Parathyroid adenoma (tissue), 2 donors: ENCODE results near the gene ENG.
A peak's percentile ranks its signal among the peaks of the same experiment; 100 is the strongest.
"Not testable (repeated sequence)": the region's sequence is repeated elsewhere in the genome, so short reads cannot be mapped to it uniquely, and the experiment has no call there.

Source experiments
- H2AFZ ChIP-seq: fragments of 300-600 bp; sonication (generic); one replicate; pipeline ENCODE4 v1.7.0; 2017; ENCODE audit warnings: antibody characterized with exemption, mild to moderate bottlenecking
- H3K27ac ChIP-seq: fragments of 300-600 bp; sonication (generic); one replicate; pipeline ENCODE4 v1.7.0; 2017
- H3K27me3 ChIP-seq: fragments of 300-600 bp; sonication (generic); one replicate; pipeline ENCODE4 v1.7.0; 2017; ENCODE audit warnings: low read length; ENCODE audit not compliant: control insufficient read depth, insufficient read depth
- H3K36me3 ChIP-seq: fragments of 300-600 bp; sonication (generic); one replicate; pipeline ENCODE4 v1.7.0; 2017; ENCODE audit warnings: low read length; ENCODE audit not compliant: control insufficient read depth, insufficient read depth
- H3K4me1 ChIP-seq: fragments of 300-600 bp; sonication (generic); one replicate; pipeline ENCODE4 v1.7.0; 2017; ENCODE audit warnings: control low read depth
- H3K4me2 ChIP-seq: fragments of 300-600 bp; sonication (generic); one replicate; pipeline ENCODE4 v1.7.0; 2017; ENCODE audit warnings: low read length
- H3K4me3 ChIP-seq: fragments of 300-600 bp; sonication (generic); one replicate; pipeline ENCODE4 v1.7.0; 2017; ENCODE audit warnings: low read depth, low read length
- H3K79me2 ChIP-seq: fragments of 300-600 bp; sonication (generic); one replicate; pipeline ENCODE4 v1.7.0; 2017; ENCODE audit warnings: control low read depth
- H3K9ac ChIP-seq: fragments of 300-600 bp; sonication (generic); one replicate; pipeline ENCODE4 v1.7.0; 2017; ENCODE audit warnings: mild to moderate bottlenecking
- H3K9me3 ChIP-seq: fragments of 300-600 bp; sonication (generic); one replicate; pipeline ENCODE4 v1.7.0; 2017; ENCODE audit warnings: low read length; ENCODE audit not compliant: control insufficient read depth
- TF ChIP-seq, protein P1 (sequence below): fragments of 300-600 bp; sonication (generic); IDR thresholded peaks from one replicate; pipeline ENCODE4 v1.7.0; 2017; ENCODE audit warnings: antibody characterized with exemption, mild to moderate bottlenecking
- donor health status: primary hyperparathyroidism.

ENG gene

GRCh38 chr9:127848756-127849504 is 5.5 kb downstream of the ENG start:
- Histone ChIP-seq H3K4me2 (no peak overlapping the region), H3K9ac (no peak overlapping the region), H3K36me3 (no peaks in the 10 kb centered on the region), H3K27me3 (no peaks in the 10 kb centered on the region), H3K9me3 (peaks cover 4% of the 10 kb centered on the region), H3K79me2 (no peaks in the 10 kb centered on the region), H3K4me1 (no peaks in the 10 kb centered on the region), H3K4me3 (no peak overlapping the region), H2AFZ (no peak overlapping the region), H3K27ac (no peak overlapping the region)
- TF ChIP-seq, protein P1, sequence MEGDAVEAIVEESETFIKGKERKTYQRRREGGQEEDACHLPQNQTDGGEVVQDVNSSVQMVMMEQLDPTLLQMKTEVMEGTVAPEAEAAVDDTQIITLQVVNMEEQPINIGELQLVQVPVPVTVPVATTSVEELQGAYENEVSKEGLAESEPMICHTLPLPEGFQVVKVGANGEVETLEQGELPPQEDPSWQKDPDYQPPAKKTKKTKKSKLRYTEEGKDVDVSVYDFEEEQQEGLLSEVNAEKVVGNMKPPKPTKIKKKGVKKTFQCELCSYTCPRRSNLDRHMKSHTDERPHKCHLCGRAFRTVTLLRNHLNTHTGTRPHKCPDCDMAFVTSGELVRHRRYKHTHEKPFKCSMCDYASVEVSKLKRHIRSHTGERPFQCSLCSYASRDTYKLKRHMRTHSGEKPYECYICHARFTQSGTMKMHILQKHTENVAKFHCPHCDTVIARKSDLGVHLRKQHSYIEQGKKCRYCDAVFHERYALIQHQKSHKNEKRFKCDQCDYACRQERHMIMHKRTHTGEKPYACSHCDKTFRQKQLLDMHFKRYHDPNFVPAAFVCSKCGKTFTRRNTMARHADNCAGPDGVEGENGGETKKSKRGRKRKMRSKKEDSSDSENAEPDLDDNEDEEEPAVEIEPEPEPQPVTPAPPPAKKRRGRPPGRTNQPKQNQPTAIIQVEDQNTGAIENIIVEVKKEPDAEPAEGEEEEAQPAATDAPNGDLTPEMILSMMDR = no peak

GRCh38 chr9:127847833-127848755 is 6.4 kb downstream of the ENG start:
- Histone ChIP-seq H3K36me3 (no peaks in the 10 kb centered on the region), H3K9ac (no peak overlapping the region), H3K27me3 (no peaks in the 10 kb centered on the region), H3K9me3 (peaks cover 4% of the 10 kb centered on the region), H3K27ac (no peak overlapping the region), H3K4me3 (no peak overlapping the region), H3K79me2 (no peaks in the 10 kb centered on the region), H3K4me2 (no peak overlapping the region), H3K4me1 (no peaks in the 10 kb centered on the region), H2AFZ (no peak overlapping the region)
- TF ChIP-seq, protein P1 = no peak

DNA sequence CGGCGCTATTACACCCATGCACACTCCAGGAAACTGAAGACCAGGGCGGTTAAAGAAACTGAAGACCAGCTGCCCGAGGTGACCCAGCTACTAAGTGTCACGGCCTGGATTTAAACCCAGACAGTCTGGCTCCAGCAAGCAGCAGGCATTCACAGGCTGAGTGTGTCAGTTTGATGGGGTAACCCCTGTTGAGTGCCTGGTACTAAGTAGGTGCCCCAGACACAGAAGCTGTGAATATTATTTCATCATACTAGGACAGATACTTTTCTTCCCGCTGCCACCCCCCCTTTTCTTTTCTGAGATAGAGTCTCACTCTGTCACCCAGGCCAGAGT is 7.3 kb downstream of the ENG start:
- no peak overlapping the region for H3K27ac ChIP-seq
- H3K36me3 ChIP-seq = no peaks in the 10 kb centered on the region
- no peak overlapping the region for H3K4me3 ChIP-seq
- H3K4me1 ChIP-seq = no peaks in the 10 kb centered on the region
- H3K9ac ChIP-seq = no peak overlapping the region
- no peak overlapping the region for H3K4me2 ChIP-seq
- H3K27me3 ChIP-seq = no peaks in the 10 kb centered on the region
- H3K79me2 ChIP-seq = no peaks in the 10 kb centered on the region
- TF ChIP-seq, protein P1 = no peak
- no peak overlapping the region for H2AFZ ChIP-seq
- H3K9me3 ChIP-seq = peaks cover 4% of the 10 kb centered on the region

- Histone ChIP-seq H3K27me3 (no peaks in the 10 kb centered on the region), H2AFZ (peak overlapping the region; percentile 53), H3K79me2 (no peaks in the 10 kb centered on the region), H3K4me1 (no peaks in the 10 kb centered on the region), H3K27ac (peak overlapping the region; percentile 29), H3K36me3 (no peaks in the 10 kb centered on the region), H3K4me2 (no peak overlapping the region), H3K9me3 (peaks cover 4% of the 10 kb centered on the region), H3K4me3 (no peak overlapping the region), H3K9ac (no peak overlapping the region)
- TF ChIP-seq, protein P1 = no peak
Measured at GRCh38 chr9:127846443-127847177, 7.8 kb downstream of the ENG start.

GRCh38 chr9:127845619-127846018 is 8.8 kb downstream of the ENG start:
- H2AFZ ChIP-seq = not testable (repeated sequence)

More at GRCh38 chr9:127845619-127846018, 8.8 kb downstream of the ENG start:
- not testable (repeated sequence) for H3K9ac ChIP-seq, H3K4me3 ChIP-seq, H3K9me3 ChIP-seq, H3K79me2 ChIP-seq, H3K4me1 ChIP-seq, H3K4me2 ChIP-seq, H3K27me3 ChIP-seq, H3K36me3 ChIP-seq
- peak overlapping the region; percentile 54 for H3K27ac ChIP-seq
